Neural cell (in vitro differentiated cells): ENCODE results near the gene PDLIM5. TPM values are rescaled to one million over a fixed set of nuclear protein-coding genes. Genes with fewer than 3 reads are reported as not detected.

Experiments
- H2AFZ ChIP-seq: fragments of 200-600, 300-800 bp; sonication (generic), shearing (Covaris generic); 2 replicates; pipeline ENCODE4 v1.6.0; 2014; ENCODE audit warnings: low read depth, mild to moderate bottlenecking, antibody characterized with exemption, low read length, moderate library complexity
- H3F3A ChIP-seq: fragments of 200-600 bp; shearing (Covaris generic); 2 replicates; pipeline ENCODE4 v1.6.1; 2016; ENCODE audit warnings: mild to moderate bottlenecking, moderate library complexity, mixed read lengths, antibody characterized with exemption, low read length; ENCODE audit not compliant: insufficient read depth, poor library complexity, severe bottlenecking
- H3K27ac ChIP-seq: fragments of 200-600, 300-800 bp; sonication (generic), shearing (Covaris generic); 2 replicates; pipeline ENCODE4 v1.5.1; 2014; ENCODE audit warnings: mild to moderate bottlenecking, low read length, moderate library complexity
- H3K27me3 ChIP-seq: fragments of 300-800, 200-600 bp; sonication (generic), shearing (Covaris generic); 2 replicates; pipeline ENCODE4 v1.6.0; 2014; ENCODE audit warnings: mild to moderate bottlenecking, low read depth, low read length, moderate library complexity; ENCODE audit not compliant: insufficient read depth
- H3K36me3 ChIP-seq: fragments of 300-800, 200-600 bp; sonication (generic), shearing (Covaris generic); 2 replicates; pipeline ENCODE4 v1.5.1; 2014; ENCODE audit warnings: mild to moderate bottlenecking, antibody characterized with exemption, low read length, moderate library complexity; ENCODE audit not compliant: insufficient read depth
- H3K4me2 ChIP-seq: fragments of 300-800, 200-600 bp; sonication (generic), shearing (Covaris generic); 2 replicates; pipeline ENCODE4 v1.6.0; 2014; ENCODE audit warnings: mild to moderate bottlenecking, low read length
- H3K4me3 ChIP-seq: fragments of 300-800, 200-600 bp; sonication (generic), shearing (Covaris generic); 2 replicates; pipeline ENCODE4 v1.5.1; 2014; ENCODE audit warnings: mild to moderate bottlenecking, low read length, moderate library complexity
- H3K79me2 ChIP-seq: fragments of 200-600 bp; shearing (Covaris generic); replicated peaks from 2 replicates; pipeline ENCODE4 v1.6.0; 2014; ENCODE audit warnings: mild to moderate bottlenecking, low read length, moderate library complexity; ENCODE audit not compliant: insufficient read depth
- H3K9ac ChIP-seq: fragments of 300-800, 200-600 bp; sonication (generic), shearing (Covaris generic); 2 replicates; pipeline ENCODE4 v1.6.1; 2016; ENCODE audit warnings: mild to moderate bottlenecking, low read length, mixed read lengths
- H3K9me2 ChIP-seq: fragments of 200-600 bp; shearing (Covaris generic); 2 replicates; pipeline ENCODE4 v1.6.1; 2016; ENCODE audit warnings: mild to moderate bottlenecking, low read length, mixed read lengths; ENCODE audit not compliant: insufficient read depth
- H3K9me3 ChIP-seq: fragments of 200-600, 300-800 bp; sonication (generic), shearing (Covaris generic); 2 replicates; pipeline ENCODE4 v1.6.1; 2016; ENCODE audit warnings: mild to moderate bottlenecking, mixed run types, low read length, moderate library complexity, mixed read lengths
- H4K20me1 ChIP-seq: fragments of 200-600 bp; shearing (Covaris generic); 2 replicates; pipeline ENCODE4 v1.6.1; 2016; ENCODE audit warnings: mild to moderate bottlenecking, mixed run types; ENCODE audit not compliant: insufficient read depth
- CTCF ChIP-seq: fragments of 450-650 bp; IDR thresholded peaks from 2 replicates; pipeline ENCODE4 v1.5.1; 2014; ENCODE audit warnings: antibody characterized with exemption, mild to moderate bottlenecking, moderate library complexity; ENCODE audit not compliant: poor library complexity, severe bottlenecking
- EP300 ChIP-seq: fragments of 450-650 bp; conservative IDR thresholded peaks from 2 replicates; pipeline ENCODE4 v1.6.1; 2014; ENCODE audit warnings: antibody characterized with exemption, mild to moderate bottlenecking, moderate library complexity; ENCODE audit not compliant: poor library complexity, severe bottlenecking
- EZH2 ChIP-seq: fragments of 200-600, 300-800 bp; shearing (Covaris generic), sonication (generic); IDR thresholded peaks from 2 replicates; pipeline ENCODE4 v1.6.1; 2014; ENCODE audit warnings: antibody characterized with exemption, low read length, borderline replicate concordance, mild to moderate bottlenecking; ENCODE audit not compliant: insufficient read depth, poor library complexity, severe bottlenecking
- MXI1 ChIP-seq: fragments of 450-650 bp; conservative IDR thresholded peaks from 2 replicates; pipeline ENCODE4 v1.6.1; 2014; ENCODE audit warnings: antibody characterized with exemption, mild to moderate bottlenecking; ENCODE audit not compliant: poor library complexity, severe bottlenecking
- POLR2AphosphoS5 ChIP-seq: IDR thresholded peaks from 2 replicates; pipeline ENCODE4 v1.6.1; 2012
- RAD21 ChIP-seq: fragments of 450-650 bp; conservative IDR thresholded peaks from 2 replicates; pipeline ENCODE4 v1.6.1; 2014; ENCODE audit warnings: antibody characterized with exemption, mild to moderate bottlenecking, moderate library complexity
- REST ChIP-seq: IDR thresholded peaks from 2 replicates; pipeline ENCODE4 v1.6.1; 2012; ENCODE audit warnings: borderline replicate concordance
- SMC3 ChIP-seq: fragments of 450-650 bp; conservative IDR thresholded peaks from 2 replicates; pipeline ENCODE4 v1.6.1; 2014; ENCODE audit warnings: antibody characterized with exemption, mild to moderate bottlenecking, moderate library complexity; ENCODE audit not compliant: poor library complexity
- TAF1 ChIP-seq: IDR thresholded peaks from 2 replicates; pipeline ENCODE4 v1.6.1; 2012; ENCODE audit warnings: low read depth
- polyA plus RNA-seq: library from polyadenylated mRNA; depleted of rRNA; stranded (reverse); fragments of >200 nt; gene quantifications from 2 replicates; pipeline ENCODE4 v1.2.3, GENCODE V29; 2014

Gene PDLIM5
- polyA plus RNA-seq, 1 donor from 2014 or later, result 1.6 TPM

- no peak overlapping the region for H3K4me2 ChIP-seq
- TF ChIP-seq POLR2AphosphoS5 (no peak), MXI1 (no peak), RAD21 (no peak), EZH2 (no peak), REST (no peak)
- H3K36me3 ChIP-seq, result no peaks in the 10 kb centered on the region
These were observed 40.4 kb upstream of the PDLIM5 start for GRCh38 chr4:94411296-94411695.

GRCh38 chr4:94412019-94412657 is 39.6 kb upstream of the PDLIM5 start:
- H3K9me3 ChIP-seq, result no peaks in the 10 kb centered on the region
- no peaks in the 10 kb centered on the region for H3K36me3 ChIP-seq
- no peaks in the 10 kb centered on the region for H3K9me2 ChIP-seq
- no peak overlapping the region for H3K4me3 ChIP-seq
- no peak overlapping the region for H3K27ac ChIP-seq
- H3K79me2 ChIP-seq, result no peaks in the 10 kb centered on the region
- no peak overlapping the region for H3K4me2 ChIP-seq
- no peaks in the 10 kb centered on the region for H3K27me3 ChIP-seq
- H2AFZ ChIP-seq, result no peak overlapping the region
- H3K9ac ChIP-seq, result no peak overlapping the region
- no peaks in the 10 kb centered on the region for H3F3A ChIP-seq
- no peaks in the 10 kb centered on the region for H4K20me1 ChIP-seq
- TF ChIP-seq CTCF (no peak), RAD21 (no peak), SMC3 (no peak), EZH2 (no peak), TAF1 (no peak), REST (no peak), EP300 (no peak), POLR2AphosphoS5 (no peak), MXI1 (no peak)

More at GRCh38 chr4:94411296-94411695, 40.4 kb upstream of the PDLIM5 start:
- Histone ChIP-seq H3K4me3 (no peak overlapping the region), H2AFZ (no peak overlapping the region), H4K20me1 (no peaks in the 10 kb centered on the region), H3F3A (no peaks in the 10 kb centered on the region), H3K79me2 (no peaks in the 10 kb centered on the region), H3K9ac (no peak overlapping the region), H3K27me3 (no peaks in the 10 kb centered on the region), H3K9me2 (no peaks in the 10 kb centered on the region), H3K27ac (no peak overlapping the region), H3K9me3 (no peaks in the 10 kb centered on the region)
